Measurements from ENCODE around the gene WFIKKN2.

WFIKKN2 gene

GRCh38 chr17:50877838-50878237, 42.5 kb downstream of the WFIKKN2 start:
- Histone ChIP-seq H3K27ac (no peak overlapping the region), H3K4me3 (no peak overlapping the region)
- DNase-seq (ENCODE audit: low spot score) = no peak
- TF ChIP-seq CTCF (IDR thresholded peaks at IDR 0.05) = no peak

DNA sequence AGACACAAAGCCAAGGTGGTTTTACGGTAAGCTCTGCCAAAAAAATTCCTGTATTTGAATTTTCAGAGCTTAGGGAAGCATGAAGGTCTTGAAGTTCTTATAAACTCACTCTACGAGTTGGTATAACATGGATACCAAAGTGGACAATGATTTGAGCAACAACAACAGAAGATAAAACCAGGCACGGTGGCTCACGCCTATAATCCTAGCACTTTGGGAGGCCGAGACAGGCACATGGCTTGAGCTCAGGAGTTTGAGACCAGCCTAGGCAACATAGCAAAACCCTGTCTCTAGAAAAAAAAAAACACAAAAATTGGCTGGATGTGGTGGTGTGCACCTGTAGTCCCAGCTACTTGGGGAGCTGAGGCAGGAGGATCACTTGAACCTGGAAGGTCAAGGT, 43.7 kb downstream of the WFIKKN2 start:
- DNase-seq (ENCODE audit: low spot score) = no peak
- Histone ChIP-seq H3K27ac (no peak overlapping the region), H3K4me3 (no peak overlapping the region)
- TF ChIP-seq CTCF (IDR thresholded peaks at IDR 0.05) = no peak

GRCh38 chr17:50881182-50881581, 45.8 kb downstream of the WFIKKN2 start:
- H3K4me3 ChIP-seq = no peak overlapping the region
- no peak for TF ChIP-seq CTCF (IDR thresholded peaks at IDR 0.05)
- H3K27ac ChIP-seq = no peak overlapping the region
- DNase-seq (ENCODE audit: low spot score) = no peak

GRCh38 chr17:50882851-50883250, 47.5 kb downstream of the WFIKKN2 start:
- H3K27ac ChIP-seq = no peak overlapping the region
- no peak for TF ChIP-seq CTCF (IDR thresholded peaks at IDR 0.05)
- H3K4me3 ChIP-seq = no peak overlapping the region
- no peak for DNase-seq (ENCODE audit: low spot score)

DNA sequence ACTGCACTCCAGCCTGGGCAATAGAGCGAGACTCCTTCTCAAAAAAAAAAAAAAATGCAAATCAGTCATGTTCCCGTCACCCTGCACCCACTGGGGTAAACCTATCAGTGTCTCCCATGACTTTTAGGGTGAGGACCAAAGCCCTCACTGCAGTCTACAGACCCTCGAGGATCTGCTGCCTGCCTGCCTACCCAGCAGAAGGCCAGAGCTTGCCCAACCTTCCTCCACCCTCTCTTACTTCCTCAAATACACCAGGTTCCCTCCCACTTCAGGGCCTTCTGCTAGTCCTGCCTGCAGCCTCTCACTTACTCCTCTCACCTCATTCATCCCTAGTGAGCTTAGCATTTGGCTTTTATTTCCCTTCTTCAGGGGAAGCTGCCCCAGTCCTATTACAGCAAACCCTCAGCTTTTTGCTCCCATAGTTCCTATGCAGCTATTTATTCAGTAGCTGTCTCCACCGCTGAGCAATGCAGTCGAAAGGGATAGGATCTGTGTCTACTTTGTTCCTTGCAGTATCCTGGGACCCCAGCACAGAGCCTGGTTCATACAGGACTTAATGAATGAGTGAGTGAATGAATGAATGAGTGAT, 48.6 kb downstream of the WFIKKN2 start:
- no peak overlapping the region for H3K27ac ChIP-seq

GRCh38 chr17:50884439-50885311, 49.3 kb downstream of the WFIKKN2 start:
- H3K27ac ChIP-seq = no peak overlapping the region
- no peak overlapping the region for H3K4me3 ChIP-seq
- TF ChIP-seq CTCF (IDR thresholded peaks at IDR 0.05) = no peak
- no peak for DNase-seq (ENCODE audit: low spot score)

More for the DNA sequence above, 48.6 kb downstream of the WFIKKN2 start:
- no peak overlapping the region for H3K4me3 ChIP-seq
- DNase-seq (ENCODE audit: low spot score) = no peak
- no peak for TF ChIP-seq CTCF (IDR thresholded peaks at IDR 0.05)

Data from coronary artery (tissue), 2 donors.